ENCODE results near the gene MGRN1.

The MGRN1 gene

DNA sequence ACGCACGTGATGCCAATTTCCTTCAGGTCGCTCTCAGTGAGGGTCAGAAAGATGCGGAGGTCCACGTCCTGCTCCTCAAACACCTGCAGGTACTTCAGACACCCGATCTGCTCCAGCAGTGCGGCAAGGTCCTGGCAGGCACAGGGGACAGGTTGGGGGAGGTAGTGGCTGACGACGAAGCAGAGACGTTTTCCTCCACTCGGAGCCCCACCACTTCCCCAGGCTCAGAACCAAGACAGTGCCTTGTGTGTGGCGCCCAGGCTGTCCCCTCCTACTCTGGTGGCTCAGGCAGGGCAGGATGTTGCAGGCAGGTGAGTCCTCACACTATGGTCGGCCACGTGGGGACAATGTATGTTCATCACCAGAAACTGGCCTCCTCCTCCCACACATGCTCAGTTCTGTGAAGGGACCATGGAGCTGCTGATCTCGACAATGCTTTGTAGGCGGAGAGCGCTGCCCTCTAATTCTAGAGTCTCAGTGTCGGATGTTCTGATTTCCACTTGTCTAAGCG lies 74.5 kb downstream of the MGRN1 start:
- DNase-seq (ENCODE audit: low read depth), result no peak

DNA sequence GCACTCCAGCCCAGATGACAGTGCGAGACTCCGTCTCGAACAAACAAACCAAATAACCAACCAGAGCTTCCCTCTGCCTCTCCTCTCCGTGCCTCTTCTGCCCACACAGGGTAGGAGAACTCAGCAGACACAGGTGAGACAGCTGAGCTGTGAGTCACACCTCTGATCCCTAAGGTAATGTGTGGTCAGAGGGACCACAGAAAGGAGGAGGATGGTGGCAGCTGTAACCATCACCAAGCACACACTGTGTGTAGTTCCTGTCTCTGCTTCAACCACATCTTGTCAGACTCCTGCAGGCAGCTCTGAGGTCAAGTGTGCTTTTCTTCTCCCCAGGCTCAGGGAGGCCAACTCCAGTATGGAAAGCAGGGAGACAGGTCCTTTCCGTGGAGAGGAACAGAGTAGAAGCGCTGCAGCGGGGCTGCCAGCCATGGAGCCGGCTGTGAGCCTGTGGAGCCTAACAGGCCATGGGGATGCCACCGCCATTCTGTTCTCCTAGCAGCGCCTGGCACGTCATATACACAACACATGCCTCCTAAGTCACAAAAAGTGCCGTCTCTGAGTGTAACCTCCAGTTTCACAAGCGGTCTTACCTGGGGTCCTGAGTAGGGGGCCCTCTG lies 75.9 kb downstream of the MGRN1 start:
- no peak for DNase-seq (ENCODE audit: low read depth)

DNA sequence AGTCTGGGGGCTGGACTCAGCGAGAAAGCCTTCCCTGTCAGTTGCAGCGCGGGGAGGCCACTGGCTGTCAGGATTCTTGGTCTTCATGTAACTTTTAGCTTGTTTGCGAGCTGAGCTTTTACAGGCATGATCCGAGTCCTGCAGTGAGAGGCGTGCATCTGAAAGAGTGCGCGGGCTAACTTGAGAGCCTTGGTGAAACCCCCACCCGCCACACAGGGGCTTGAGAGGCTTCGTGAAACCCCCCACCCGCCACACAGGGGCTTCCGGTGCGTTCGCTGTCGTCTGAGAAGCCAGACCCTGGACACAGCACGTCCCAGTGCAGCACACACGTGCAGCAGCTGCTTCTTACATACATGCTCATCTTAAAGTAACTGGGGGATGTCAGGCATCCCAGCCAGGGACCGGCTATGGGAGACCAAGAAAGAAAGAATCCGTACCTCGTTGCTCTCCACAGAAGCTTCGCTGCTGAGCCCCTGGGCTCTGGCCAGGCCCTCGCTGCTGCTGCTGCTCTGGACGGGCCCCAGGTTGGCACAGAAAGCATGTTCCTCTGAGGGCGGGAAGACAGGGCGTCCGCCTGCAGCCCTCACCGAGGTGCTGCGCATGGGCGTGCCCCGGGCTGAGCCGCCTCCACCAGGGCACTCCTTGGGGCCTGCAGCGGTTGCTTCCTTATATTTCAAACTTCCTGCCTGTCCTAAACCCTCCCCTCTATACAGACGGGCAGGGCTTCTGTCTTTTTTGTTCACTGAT lies 76.5 kb downstream of the MGRN1 start:
- DNase-seq (ENCODE audit: low read depth), result no peak

DNA sequence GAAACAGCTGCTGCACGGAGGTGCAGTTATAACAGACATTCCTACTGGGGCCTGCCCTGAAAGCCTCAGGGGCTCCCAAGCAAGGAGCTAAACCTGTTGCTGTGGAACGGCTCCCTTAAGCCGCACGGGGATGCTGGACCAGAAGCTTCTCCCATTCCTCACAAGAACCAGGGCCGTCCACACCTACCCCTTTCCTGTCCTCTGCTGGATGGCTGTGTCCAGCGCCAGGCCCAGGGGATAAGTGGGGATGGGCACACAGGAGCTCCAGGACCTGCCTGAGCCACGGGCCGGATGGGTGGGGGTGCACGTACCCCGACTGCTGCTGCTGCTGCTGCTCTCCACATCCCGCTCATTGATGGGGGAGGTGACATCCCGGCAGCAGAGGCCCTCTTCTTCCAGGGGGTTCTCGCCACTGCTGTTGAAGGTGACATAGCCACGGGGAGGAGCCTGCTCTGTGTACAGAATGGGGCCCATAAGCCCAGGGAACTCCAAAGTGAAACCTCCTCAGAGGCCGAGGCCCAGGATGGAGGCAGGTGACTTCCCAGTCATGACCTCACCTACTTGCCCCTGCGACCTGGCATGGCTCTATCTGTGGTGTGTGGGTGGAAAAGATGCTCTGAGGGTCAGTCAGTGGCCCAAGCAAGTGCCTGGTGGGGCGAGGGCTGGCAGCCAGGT lies 77.3 kb downstream of the MGRN1 start:
- DNase-seq (ENCODE audit: low read depth), result no peak

DNA sequence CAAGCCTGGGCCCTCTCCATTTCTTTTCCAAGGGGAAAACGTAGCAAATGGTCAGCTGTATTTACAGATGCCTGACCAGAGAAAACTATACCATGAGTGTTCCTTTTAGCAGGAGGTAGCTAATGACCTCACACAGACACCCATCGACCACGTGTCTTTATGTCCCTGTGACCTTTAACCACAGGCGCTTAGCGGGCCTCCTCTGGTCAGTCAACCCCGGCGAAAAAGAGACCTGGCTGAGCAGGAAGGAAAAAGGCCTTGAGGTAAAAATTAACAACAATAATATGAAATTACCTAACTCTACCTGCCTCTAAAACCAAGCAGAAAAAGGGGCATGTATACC lies 77.8 kb downstream of the MGRN1 start:
- no peak for DNase-seq (ENCODE audit: low read depth)

DNA sequence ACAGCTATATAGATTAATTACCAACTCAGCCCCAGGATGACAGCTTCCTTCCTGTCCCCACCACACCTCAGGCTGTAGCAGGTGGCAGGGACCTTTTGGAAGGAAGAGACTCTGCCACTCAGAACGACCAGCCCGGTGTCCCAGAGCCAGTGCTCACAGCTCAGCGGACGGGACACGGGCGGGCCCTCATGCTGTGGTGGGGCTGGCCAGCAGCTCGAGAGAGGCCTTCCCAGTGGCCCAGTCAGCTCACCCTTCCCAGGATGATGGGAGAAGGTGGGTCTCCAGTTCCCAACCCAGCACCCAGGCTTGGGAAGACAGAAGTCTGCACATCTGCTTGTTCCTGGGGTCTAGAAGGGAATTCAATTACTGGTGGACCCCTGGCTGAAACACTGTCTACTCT lies 79.3 kb downstream of the MGRN1 start:
- no peak for DNase-seq (ENCODE audit: low read depth)

DNA sequence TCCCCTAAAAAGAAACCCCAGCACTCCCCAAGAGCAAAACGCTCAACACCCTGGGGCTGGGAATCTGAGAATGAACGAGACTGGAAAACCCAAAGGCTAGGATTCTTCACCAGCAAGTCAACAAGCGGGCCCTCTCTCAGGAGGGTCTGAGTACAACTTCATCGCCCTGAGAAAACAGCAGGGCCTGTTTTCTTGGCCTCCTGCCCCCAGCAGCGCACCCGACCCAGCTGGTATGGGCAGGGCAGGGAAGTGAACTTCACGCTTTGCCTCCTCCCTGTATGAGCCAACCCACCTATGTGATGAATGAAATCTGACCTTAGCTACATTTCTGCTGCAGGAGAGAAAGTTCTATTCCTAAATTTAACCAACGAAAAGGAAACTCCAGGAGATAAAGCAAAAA lies 79.9 kb downstream of the MGRN1 start:
- no peak for DNase-seq (ENCODE audit: low read depth)

DNA sequence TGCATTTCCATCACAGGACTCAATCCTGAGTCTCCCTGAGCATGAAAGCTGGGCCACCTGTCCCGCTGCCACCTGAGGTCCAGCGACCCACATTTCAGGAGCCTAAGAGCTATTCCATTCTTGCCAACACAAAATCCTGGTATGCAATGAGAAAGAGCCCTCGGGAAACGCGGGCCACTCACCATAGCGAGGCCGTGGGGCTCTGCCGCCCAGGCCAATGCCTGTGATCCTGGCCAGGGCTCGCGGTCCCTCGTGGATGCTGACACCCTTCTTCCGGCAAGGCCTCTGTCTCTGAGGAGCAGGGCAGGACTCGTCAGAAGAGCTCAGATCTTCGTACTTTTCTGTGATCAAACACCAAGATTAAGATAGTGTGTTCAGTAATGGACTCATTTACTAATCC lies 80.3 kb downstream of the MGRN1 start:
- no peak for DNase-seq (ENCODE audit: low read depth)

DNA sequence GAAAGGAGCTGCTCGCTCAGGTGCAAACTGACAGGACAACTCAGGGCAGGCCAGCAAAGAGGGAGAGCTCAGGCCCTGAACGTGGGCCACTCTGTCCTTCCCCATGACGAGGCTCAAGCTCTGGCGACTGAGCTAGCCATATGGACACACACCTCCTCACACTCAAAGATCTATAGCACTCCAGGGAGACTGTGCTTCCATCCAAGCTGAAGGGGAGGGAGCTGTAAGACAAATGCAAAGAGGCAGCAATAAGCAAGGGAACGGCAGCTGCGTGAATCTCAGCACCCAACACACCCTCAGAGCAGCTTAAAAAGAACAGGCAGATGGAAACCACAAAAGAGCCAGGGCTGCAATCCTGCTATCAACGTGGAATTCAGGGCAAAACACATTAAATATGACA lies 82.2 kb downstream of the MGRN1 start:
- DNase-seq (ENCODE audit: low read depth), result no peak

DNA sequence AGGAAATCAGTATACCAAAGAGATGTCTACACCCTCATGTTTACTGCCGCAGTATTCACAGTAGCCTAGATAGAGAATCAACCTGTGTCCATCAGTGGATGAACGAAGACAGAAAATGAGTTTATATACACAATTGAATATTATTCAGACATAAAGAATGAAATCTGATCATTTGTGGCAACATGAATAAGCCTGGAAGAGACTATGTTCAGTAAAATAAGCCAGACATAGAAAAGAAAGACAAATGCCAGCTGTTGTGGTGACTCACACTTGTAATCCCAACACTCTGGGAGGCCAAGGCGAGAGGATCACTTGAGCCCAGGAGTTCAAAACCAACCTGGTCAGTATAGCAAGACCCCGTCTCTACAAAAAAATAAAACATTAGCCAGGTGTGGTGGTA lies 84.9 kb downstream of the MGRN1 start:
- no peak for DNase-seq (ENCODE audit: low read depth)

DNA sequence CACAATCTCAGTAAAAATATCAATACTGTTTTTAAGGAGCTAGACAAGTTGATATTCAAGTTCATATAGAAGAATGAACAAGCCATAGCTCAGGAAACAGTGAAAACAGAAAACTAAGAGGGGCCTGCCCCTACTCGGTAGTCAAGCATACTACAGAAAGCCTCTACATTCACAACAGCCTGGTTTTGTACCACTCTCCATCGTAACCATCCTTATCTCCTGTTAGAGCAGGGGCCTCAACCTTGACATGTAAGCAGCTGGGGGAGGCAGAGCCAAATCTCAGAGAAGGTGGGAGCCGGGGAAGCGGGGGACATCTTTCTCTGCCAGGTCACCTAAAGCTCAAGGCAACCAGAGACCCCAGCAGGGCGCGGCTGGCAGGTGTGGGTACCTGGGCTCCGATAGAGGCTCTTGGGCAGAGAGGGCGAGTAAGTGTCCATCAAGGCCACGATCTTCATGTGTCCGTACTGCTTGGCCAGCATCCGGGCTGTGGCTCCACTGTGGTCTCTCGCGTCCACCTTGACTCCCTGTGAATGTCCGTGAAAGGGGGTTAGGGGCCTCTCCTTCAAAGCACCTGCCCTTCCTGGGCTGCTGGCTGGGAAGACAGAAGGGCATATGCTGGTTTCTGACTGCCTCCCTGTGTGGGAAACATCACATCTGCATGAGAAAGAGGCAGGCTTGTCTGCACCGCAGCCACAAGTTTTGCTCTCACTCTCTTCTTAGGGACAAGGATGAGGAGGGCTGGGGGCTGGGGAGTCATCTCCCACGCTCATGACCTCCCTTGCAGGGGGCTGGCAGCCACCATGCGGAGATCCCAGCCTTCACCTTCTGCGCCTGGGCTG lies 89.3 kb downstream of the MGRN1 start:
- DNase-seq (ENCODE audit: low read depth), result no peak

DNA sequence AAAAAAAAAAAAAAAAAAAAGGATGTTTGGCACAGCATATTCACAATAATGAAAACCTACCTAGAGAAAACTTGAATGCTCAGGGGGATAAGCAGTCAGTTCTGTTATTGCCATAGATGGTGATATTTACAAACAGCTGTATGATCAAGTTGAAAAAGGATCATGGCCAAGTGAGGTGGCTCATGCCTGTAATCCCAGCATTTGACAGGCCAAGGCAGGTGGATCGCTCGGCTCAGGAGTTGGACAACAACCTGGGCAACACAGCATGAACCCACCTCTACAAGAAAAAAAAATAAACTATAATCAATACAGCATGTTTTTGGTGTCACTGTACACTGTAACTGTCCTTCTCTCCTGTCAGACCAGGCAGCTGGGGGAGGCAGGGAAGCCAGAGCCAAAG lies 90.4 kb downstream of the MGRN1 start:
- no peak for DNase-seq (ENCODE audit: low read depth)

DNA sequence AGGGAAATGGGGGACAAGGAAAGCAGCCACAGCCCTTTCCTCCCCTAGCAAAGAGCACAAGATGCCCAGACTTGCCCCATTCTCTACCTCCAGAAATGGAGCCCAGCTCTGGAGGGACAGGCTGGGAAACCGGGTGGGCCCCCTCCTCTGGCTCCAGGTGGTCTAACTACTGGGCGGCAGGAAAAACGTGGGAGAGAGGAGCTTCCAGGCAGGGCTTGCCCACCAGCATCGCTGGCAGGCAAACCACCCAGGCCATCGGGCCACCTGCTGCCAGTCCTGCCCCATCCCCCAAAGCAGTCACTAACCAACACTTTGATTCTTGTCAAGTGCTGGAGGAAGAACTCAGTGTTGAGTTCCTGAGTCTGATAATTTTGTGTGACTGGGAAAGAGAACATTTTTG lies 93.8 kb downstream of the MGRN1 start:
- DNase-seq (ENCODE audit: low read depth), result no peak

DNA sequence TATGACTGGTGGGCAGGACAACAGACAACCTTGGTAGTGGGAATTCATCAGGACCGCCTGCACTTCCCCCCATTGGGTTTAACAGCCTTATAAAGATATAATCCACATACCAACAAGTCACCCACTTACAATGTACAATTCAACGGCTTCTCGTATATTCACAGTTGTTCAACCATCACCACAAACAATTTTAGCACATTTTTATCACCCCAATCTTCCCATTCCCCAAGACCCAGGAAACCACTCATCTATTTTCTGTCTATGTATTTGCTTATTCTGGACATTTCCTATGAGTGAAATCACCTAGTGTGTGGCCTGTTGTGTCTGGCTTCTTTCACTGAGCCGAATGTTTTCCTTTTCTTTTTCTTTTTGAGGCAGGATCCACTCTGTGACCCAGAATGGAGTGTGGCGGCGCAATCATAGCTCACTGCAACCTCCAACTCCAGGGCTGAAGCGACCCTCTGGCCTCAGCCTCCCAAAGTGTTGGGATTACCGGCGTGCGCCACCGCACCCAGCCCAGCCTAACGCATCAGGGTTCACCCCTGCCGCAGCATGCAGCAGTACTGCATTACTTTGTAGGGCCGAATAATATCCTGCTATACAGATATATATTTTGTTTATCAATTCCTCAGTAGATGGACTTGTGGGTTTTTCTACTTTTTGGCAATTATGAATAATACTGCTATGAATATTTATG lies 98.6 kb downstream of the MGRN1 start:
- DNase-seq (ENCODE audit: low read depth), result no peak

DNA sequence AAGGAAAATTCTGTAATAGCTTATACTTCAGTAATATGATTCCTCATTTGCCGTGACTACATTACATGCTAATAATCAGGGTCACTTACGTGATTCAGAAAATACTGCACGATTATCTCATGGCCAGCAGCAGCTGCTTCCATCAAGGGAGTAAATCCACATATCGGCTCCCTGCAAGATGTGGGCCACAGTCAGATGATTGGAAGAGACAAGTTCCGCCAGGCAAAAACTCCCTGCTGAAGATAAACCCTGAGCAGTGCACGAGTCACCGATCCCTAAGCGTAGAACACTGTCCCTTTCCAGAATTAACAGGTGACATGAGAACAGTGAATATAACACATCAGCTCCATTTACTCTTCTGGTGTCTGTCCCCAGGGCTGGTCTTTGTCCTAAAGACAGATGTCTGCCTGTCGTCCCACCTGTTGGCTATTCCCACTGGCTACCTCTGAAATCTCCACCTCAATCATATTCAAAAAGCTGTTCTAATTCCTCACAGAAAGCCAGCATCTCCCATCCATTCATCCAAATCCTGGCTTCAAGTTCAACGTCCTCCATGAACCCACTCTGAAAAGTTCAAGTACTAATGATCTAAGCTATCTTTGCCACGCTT lies 100.1 kb downstream of the MGRN1 start:
- DNase-seq (ENCODE audit: low read depth), result no peak

DNA sequence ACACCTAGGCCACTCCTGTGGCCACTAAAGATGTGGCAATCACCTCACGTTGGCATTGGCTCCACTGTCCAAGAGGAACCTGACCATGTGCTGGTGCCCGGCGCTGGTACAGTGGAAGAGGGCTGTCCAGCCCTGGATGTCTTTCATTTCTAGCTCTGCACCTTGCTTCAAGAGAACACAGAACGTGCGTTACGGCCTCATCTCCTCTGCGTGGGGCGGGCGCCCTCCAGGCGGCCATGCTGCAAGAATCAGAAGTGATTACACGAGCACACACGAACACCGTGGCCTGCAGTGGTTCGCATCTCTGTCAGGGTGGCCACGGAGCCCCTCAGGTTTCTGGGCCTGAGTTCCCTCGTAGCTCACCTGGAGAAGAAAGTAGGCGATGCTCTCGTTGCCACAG lies 102.0 kb downstream of the MGRN1 start:
- no peak for DNase-seq (ENCODE audit: low read depth)

DNA sequence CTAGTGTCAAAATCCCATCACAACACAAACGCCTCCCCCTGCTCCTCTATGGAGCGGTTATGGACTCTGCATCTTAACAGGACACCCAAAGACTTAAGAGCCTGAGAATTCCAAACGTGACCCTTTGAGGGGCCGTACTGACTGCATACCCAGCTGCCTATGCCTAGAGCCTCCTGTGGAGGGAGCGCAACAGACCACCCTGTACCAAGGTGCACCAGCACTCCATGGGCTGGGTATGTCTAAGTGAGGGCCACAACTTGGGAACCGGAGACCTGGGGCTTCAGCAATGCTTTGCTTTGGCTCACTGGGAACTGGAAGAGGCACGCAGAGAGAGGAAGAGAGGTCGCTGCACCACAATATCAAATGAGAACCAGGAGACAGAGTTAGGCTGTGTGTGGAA lies 104.0 kb downstream of the MGRN1 start:
- no peak for DNase-seq (ENCODE audit: low read depth)

DNA sequence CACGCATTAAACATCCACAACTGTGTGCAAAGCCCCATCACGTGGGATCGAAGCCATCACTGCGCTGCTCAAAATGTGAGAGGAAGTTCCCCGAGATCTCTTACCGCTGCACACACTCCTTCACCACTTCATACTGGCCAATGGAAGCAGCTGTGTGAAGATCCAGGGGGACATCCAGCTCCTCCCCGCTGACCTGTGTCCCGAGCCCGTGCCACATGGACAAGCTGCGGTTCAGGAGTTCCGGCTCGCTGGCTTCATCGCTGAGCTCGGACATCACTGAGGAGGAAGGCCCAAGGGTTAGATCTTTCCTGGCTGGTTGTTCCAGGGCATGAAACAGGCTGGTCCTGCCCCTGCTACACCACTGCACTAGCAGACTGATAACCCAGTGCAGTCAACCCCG lies 105.2 kb downstream of the MGRN1 start:
- no peak for DNase-seq (ENCODE audit: low read depth)

DNA sequence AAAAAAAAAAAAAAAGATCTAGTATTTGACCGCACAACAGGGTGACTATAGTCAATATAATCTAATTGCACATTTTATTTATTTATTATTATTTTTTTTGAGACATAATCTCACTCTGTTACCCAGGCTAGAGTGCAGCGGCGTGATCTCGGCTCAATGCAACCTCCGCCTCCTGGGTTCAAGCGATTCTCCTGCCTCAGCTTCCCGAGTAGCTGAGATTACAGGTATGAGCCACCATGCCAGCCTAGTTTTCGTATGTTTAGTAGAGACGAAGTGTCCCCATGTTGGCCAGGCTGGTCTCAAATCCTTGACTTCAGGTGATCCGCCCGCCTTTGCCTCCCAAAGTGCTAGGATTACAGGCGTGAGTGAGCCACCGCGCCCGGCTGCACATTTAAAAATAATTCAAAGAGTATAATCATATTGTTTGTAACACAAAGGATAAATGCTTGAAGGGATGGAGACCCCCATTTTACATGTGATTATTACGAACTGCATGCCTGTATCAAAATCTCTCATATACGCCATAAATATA lies 108.7 kb downstream of the MGRN1 start:
- DNase-seq (ENCODE audit: low read depth), result no peak

DNA sequence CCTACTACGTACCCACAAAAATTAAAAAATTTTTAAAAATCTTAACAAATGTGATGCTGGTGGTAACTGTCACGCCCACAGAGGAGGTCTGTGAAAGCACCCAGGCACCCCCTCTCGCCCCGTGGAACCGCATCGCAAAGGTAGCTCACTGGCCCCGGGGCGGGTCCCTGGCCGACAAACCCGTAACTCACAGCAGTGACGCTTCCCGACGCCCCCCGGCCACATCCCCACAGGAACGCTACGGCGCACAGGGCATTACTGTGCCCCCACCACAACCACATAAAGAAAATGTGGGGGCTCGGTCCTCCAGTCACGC lies 109.1 kb downstream of the MGRN1 start:
- DNase-seq (ENCODE audit: low read depth), result no peak

DNA sequence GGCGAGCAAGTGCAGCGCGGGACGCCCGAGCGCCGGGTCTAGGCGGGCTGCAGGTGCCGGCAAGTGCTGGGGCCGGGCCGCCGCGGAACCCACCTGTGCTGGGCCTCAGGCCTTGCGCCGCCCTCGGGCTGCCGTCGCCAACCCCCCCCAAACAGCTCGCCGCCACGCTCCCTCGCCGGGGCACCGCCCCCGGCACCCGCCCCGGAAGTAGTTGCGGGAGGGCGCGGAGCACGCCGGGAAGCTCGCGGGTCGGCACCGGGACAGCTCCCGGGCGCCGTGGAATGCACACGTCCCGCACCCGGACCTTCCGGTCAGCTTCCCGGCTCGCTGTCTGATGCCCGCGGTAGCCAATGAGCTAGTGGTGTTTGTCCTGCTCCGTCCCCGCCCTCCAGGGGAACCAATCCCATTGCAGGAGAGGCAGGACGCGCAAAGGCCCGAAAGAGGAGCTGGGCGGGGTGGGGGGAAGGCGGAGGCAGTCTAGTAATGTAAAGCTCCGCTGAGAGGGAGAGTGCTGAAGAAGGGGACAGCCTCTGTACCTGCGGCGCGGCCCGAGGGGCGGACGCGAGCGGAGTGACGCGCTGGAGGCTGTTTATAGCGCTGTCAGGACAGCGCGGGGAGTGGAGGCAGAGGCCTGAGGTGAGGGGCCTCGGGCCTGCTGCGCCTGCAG lies 109.6 kb downstream of the MGRN1 start, which contains the start of the genes ANKS3 and DNAAF8:
Gene ANKS3, minus strand, starts transcription at position 209 of the 667 bp plus-strand sequence. CDS start 4,122 bp downstream, outside the sequence.
Gene DNAAF8, plus strand, starts transcription at position 475 of the 667 bp plus-strand sequence. CDS start 1,978 bp downstream, outside the sequence.
- peak; percentile 96 for DNase-seq (ENCODE audit: low read depth)

Measured in GM04504 (cell line).